OCI-LY1 (cell line): ENCODE results near the gene RUVBL2.

Experiments used
- CTCF ChIP-seq: fragments of 200-600 bp; sonication (generic), shearing (Covaris generic); IDR thresholded peaks from 2 replicates; pipeline ENCODE4 v1.5.1; 2017; ENCODE audit warnings: mild to moderate bottlenecking, antibody characterized with exemption, low read length, moderate library complexity, mixed read lengths
- EZH2 ChIP-seq: fragments of 200-600 bp; sonication (generic), shearing (Covaris generic); IDR thresholded peaks from 2 replicates; pipeline ENCODE4 v1.8.0; 2017; ENCODE audit warnings: borderline replicate concordance, mixed run types, mild to moderate bottlenecking, antibody characterized with exemption, low read length, moderate library complexity, mixed read lengths

GRCh38 chr19:48961673-48962028 lies 32.0 kb upstream of the RUVBL2 start:
- TF ChIP-seq EZH2 (no peak), CTCF (no peak)
